Calu3 (cell line): ENCODE measurements around the gene UBLCP1. TPM values are rescaled to one million over a fixed set of nuclear protein-coding genes. Genes with fewer than 3 reads are reported as not detected.

Experiments used
- BruUV-seq: library from RNA; stranded (reverse); fragments of 400-500 nt; replicated peaks from 2 replicates; lab custom pipeline; 2021; lab: Mats Ljungman, UMichigan
- CTCF ChIA-PET: fragments of 300-600 bp; sonication (Branson Sonifier 250); formaldehyde crosslinking; loops from one replicate; lab custom pipeline; 2022; ENCODE audit warnings: antibody characterized with exemption; lab: Charles Lee
- DNase-seq: peaks from one replicate; pipeline ENCODE4 v3.0.0; 2022
- H3K27ac Mint-ChIP-seq: one replicate; pipeline ENCODE4 v1.8.0; 2022; ENCODE audit warnings: mixed read lengths; ENCODE audit not compliant: unreplicated experiment
- H3K27me3 Mint-ChIP-seq: one replicate; pipeline ENCODE4 v1.8.0; 2022; ENCODE audit warnings: mixed read lengths; ENCODE audit not compliant: unreplicated experiment
- H3K36me3 Mint-ChIP-seq: one replicate; pipeline ENCODE4 v1.8.0; 2022; ENCODE audit warnings: mild to moderate bottlenecking, moderate library complexity, mixed read lengths; ENCODE audit not compliant: insufficient read depth, unreplicated experiment
- H3K4me1 Mint-ChIP-seq: one replicate; pipeline ENCODE4 v1.8.0; 2022; ENCODE audit warnings: mild to moderate bottlenecking, low read depth, mixed read lengths; ENCODE audit not compliant: unreplicated experiment
- H3K4me3 Mint-ChIP-seq: one replicate; pipeline ENCODE4 v1.8.0; 2022; ENCODE audit warnings: mild to moderate bottlenecking, low read depth, moderate library complexity, mixed read lengths; ENCODE audit not compliant: unreplicated experiment
- H3K9me3 Mint-ChIP-seq: one replicate; pipeline ENCODE4 v1.8.0; 2022; ENCODE audit warnings: low read depth, mixed read lengths; ENCODE audit not compliant: unreplicated experiment
- intact Hi-C: fragments of 100-400 bp; cut with micrococcal nuclease; formaldehyde crosslinking; loops from one replicate; pipeline ENCODE4 v1.10.0; 2022; ENCODE audit not compliant: unreplicated experiment
- total RNA-seq: library from RNA; stranded (reverse); gene quantifications from 2 replicates; pipeline ENCODE4 v1.2.3, GENCODE V29; 2022
- TF ChIP-seq, protein P1 (sequence below): fragments of 200-600 bp; IDR thresholded peaks from one replicate; pipeline ENCODE4 v1.8.0; 2022; ENCODE audit warnings: antibody characterized with exemption; ENCODE audit not compliant: unreplicated experiment

Gene UBLCP1
- total RNA-seq, 1 experiment from 2014 or later: 35.8 TPM

DNA sequence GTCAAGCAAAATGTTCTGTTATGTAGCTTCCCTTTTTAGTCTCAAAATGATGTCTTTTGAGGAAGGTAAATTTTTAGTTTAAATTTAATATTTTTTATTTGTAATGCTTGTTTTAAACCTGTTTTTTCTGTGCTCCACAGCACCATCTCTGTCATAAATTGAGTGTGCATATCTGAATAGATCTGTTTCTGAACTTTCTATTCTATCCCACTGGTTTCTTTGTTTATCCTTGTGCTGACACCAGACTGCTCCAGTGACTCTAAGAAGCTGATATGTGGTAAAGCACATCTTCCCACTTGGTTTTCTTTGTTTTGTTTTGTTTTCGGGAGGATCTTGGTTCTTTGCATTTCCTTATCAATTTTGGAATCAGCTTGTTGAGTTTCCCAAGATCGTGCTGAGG, 46.6 kb upstream of the UBLCP1 start:
- Mint-ChIP-seq H3K27ac (peak overlapping the region; percentile 52), H3K4me3 (no peak overlapping the region), H3K4me1 (peaks cover 61% of the 10 kb centered on the region), H3K9me3 (no peaks in the 10 kb centered on the region), H3K36me3 (peaks cover 29% of the 10 kb centered on the region), H3K27me3 (no peaks in the 10 kb centered on the region)
- TF ChIP-seq, protein P1, sequence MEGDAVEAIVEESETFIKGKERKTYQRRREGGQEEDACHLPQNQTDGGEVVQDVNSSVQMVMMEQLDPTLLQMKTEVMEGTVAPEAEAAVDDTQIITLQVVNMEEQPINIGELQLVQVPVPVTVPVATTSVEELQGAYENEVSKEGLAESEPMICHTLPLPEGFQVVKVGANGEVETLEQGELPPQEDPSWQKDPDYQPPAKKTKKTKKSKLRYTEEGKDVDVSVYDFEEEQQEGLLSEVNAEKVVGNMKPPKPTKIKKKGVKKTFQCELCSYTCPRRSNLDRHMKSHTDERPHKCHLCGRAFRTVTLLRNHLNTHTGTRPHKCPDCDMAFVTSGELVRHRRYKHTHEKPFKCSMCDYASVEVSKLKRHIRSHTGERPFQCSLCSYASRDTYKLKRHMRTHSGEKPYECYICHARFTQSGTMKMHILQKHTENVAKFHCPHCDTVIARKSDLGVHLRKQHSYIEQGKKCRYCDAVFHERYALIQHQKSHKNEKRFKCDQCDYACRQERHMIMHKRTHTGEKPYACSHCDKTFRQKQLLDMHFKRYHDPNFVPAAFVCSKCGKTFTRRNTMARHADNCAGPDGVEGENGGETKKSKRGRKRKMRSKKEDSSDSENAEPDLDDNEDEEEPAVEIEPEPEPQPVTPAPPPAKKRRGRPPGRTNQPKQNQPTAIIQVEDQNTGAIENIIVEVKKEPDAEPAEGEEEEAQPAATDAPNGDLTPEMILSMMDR: no peak
- no peak for DNase-seq
- intact Hi-C loops: loop anchor here (10.0 kb wide), 1 partner anchor 1332 kb away; no protein-coding TSS in a partner anchor
- CTCF ChIA-PET: interaction anchor here (0.6 kb wide), 2 partner anchors 31 to 347 kb away, joined by 3 to 6 read pairs; no protein-coding TSS in a partner anchor
- no TSS peak for BruUV-seq

- intact Hi-C loops: loop anchor here (10.0 kb wide), 1 partner anchor 1332 kb away; no protein-coding TSS in a partner anchor
- peak overlapping the region; percentile 65 for H3K27ac Mint-ChIP-seq
- no peaks in the 10 kb centered on the region for H3K27me3 Mint-ChIP-seq
- no peak for DNase-seq
- no TSS peak for BruUV-seq
- H3K4me1 Mint-ChIP-seq: peaks cover 53% of the 10 kb centered on the region
- CTCF ChIA-PET: no interaction called here
- no peaks in the 10 kb centered on the region for H3K9me3 Mint-ChIP-seq
- TF ChIP-seq, protein P1: no peak
- H3K4me3 Mint-ChIP-seq: no peak overlapping the region
- H3K36me3 Mint-ChIP-seq: peaks cover 22% of the 10 kb centered on the region
Observed at GRCh38 chr5:159217236-159217635, 45.9 kb upstream of the UBLCP1 start.

DNA sequence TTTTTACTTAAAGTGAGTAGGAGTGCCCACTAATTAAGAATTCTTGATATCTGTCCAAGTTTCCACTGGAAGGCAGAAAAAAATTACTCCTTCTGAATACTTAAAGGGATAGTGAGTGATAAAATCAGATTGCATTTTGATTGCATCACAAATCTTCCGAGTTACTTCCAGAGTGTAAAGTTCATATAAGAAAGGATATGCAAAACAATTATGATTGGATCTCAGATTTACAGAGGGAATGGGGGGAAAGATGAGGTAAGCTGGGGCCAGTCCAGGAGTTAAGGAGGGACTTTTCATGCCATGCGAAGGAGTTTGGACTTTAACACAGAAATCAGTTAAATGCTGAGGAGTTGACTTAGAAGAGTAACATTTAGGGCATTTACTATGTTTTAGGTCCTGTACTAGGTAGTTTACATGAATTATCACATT, 44.5 kb upstream of the UBLCP1 start:
- BruUV-seq: no TSS peak
- intact Hi-C loops: loop anchor here (10.0 kb wide), 1 partner anchor 1334 kb away; no protein-coding TSS in a partner anchor
- Mint-ChIP-seq H3K36me3 (peaks cover 9% of the 10 kb centered on the region), H3K9me3 (no peaks in the 10 kb centered on the region), H3K27me3 (no peaks in the 10 kb centered on the region), H3K27ac (peak overlapping the region; percentile 89), H3K4me1 (peaks cover 39% of the 10 kb centered on the region), H3K4me3 (peak overlapping the region; percentile 12)
- CTCF ChIA-PET: no interaction called here
- no peak for DNase-seq
- TF ChIP-seq, protein P1: no peak

- no peak for DNase-seq
- H3K36me3 Mint-ChIP-seq: peaks cover 9% of the 10 kb centered on the region
- H3K27ac Mint-ChIP-seq: peak overlapping the region; percentile 17
- no peaks in the 10 kb centered on the region for H3K9me3 Mint-ChIP-seq
- BruUV-seq: no TSS peak
- TF ChIP-seq, protein P1: no peak
- H3K4me3 Mint-ChIP-seq: no peak overlapping the region
- H3K4me1 Mint-ChIP-seq: peaks cover 27% of the 10 kb centered on the region
- CTCF ChIA-PET: no interaction called here
- intact Hi-C loops: no loop called here
- no peaks in the 10 kb centered on the region for H3K27me3 Mint-ChIP-seq
Observed at GRCh38 chr5:159220206-159220605, 42.9 kb upstream of the UBLCP1 start.
